IMR-90 (cell line): Measurements from ENCODE around the gene IL4R. TPM values are rescaled to one million over a fixed set of nuclear protein-coding genes. Genes with fewer than 3 reads are reported as not detected.

Experiments
- ATAC-seq: fragments of 200-7000 bp; cut with Tn5 transposase; 2 replicates; pipeline ENCODE4 v1.9.1; 2020; ENCODE audit warnings: low read depth, mild to moderate bottlenecking, moderate library complexity
- BruUV-seq: library from RNA; stranded (reverse); fragments of 400-500 nt; replicated peaks from 2 replicates; lab custom pipeline; 2021; lab: Mats Ljungman, UMichigan
- CTCF ChIA-PET: fragments of 300-600 bp; formaldehyde crosslinking; extraction: SDS; loops from one replicate; lab custom pipeline; 2021; ENCODE audit warnings: antibody characterized with exemption; lab: Yijun Ruan, JAX
- POLR2A ChIA-PET: fragments of 300-600 bp; sonication (Branson Sonifier 250); formaldehyde crosslinking; loops from one replicate; lab custom pipeline; 2022; ENCODE audit warnings: antibody characterized with exemption; ENCODE audit not compliant: unreplicated experiment; lab: Charles Lee
- DNase-seq: peaks from one replicate; pipeline ENCODE4 v3.0.0; 2013
- H2AFZ ChIP-seq: replicated peaks from 2 replicates; pipeline ENCODE3; 2013; ENCODE audit warnings: low read length, mild to moderate bottlenecking; ENCODE audit not compliant: poor library complexity
- H2AK5ac ChIP-seq: 2 replicates; pipeline ENCODE4 v1.6.1; 2013; ENCODE audit warnings: low read depth, low read length, inconsistent platforms
- H2AK9ac ChIP-seq: replicated peaks from 2 replicates; pipeline ENCODE3; 2013; ENCODE audit warnings: mild to moderate bottlenecking, low read depth, low read length, moderate library complexity; ENCODE audit not compliant: poor library complexity
- H2BK120ac ChIP-seq: 2 replicates; pipeline ENCODE4 v1.6.1; 2013; ENCODE audit warnings: low read depth, low read length, inconsistent platforms
- H2BK15ac ChIP-seq: 3 replicates; pipeline ENCODE4 v1.6.1; 2013; ENCODE audit warnings: low read depth, low read length, inconsistent platforms
- H2BK20ac ChIP-seq: 2 replicates; pipeline ENCODE4 v1.6.1; 2013; ENCODE audit warnings: low read depth, mild to moderate bottlenecking, inconsistent platforms, low read length, moderate library complexity
- H2BK5ac ChIP-seq: 2 replicates; pipeline ENCODE4 v1.6.1; 2013; ENCODE audit warnings: mild to moderate bottlenecking, low read depth, low read length, inconsistent platforms; ENCODE audit not compliant: poor library complexity, severe bottlenecking
- H3K14ac ChIP-seq: replicated peaks from 2 replicates; pipeline ENCODE4 v1.6.1; 2013; ENCODE audit warnings: low read depth, low read length, inconsistent platforms
- H3K18ac ChIP-seq: 2 replicates; pipeline ENCODE4 v1.6.1; 2013; ENCODE audit warnings: low read depth, low read length, control low read depth
- H3K23ac ChIP-seq: 2 replicates; pipeline ENCODE4 v1.6.1; 2013; ENCODE audit warnings: low read depth, low read length, inconsistent platforms
- H3K27ac ChIP-seq: 2 replicates; pipeline ENCODE4 v1.5.1; 2013; ENCODE audit warnings: mild to moderate bottlenecking, control low read depth, low read length; ENCODE audit not compliant: insufficient read depth
- H3K27me3 ChIP-seq: 2 replicates; pipeline ENCODE4 v1.6.1; 2013; ENCODE audit warnings: low read length; ENCODE audit not compliant: control insufficient read depth, insufficient read depth
- H3K36me3 ChIP-seq: 2 replicates; pipeline ENCODE4 v1.6.1; 2013; ENCODE audit warnings: low read length, mixed read lengths; ENCODE audit not compliant: control insufficient read depth, insufficient read depth
- H3K4ac ChIP-seq: 2 replicates; pipeline ENCODE4 v1.6.1; 2013; ENCODE audit warnings: low read depth, low read length, inconsistent platforms
- H3K4me1 ChIP-seq: 2 replicates; pipeline ENCODE4 v1.6.1; 2013; ENCODE audit warnings: low read length, mixed read lengths; ENCODE audit not compliant: control insufficient read depth, insufficient read depth
- H3K4me2 ChIP-seq: 2 replicates; pipeline ENCODE4 v1.6.1; 2013; ENCODE audit warnings: low read depth, mild to moderate bottlenecking, control low read depth, low read length, moderate library complexity
- H3K4me3 ChIP-seq: 2 replicates; pipeline ENCODE4 v1.5.1; 2013; ENCODE audit warnings: low read depth, mild to moderate bottlenecking, control low read depth, low read length, moderate library complexity; ENCODE audit not compliant: insufficient read depth
- H3K56ac ChIP-seq: 2 replicates; pipeline ENCODE4 v1.6.1; 2013; ENCODE audit warnings: low read length, inconsistent platforms; ENCODE audit not compliant: insufficient read depth; ENCODE audit errors: extremely low read depth
- H3K79me1 ChIP-seq, 2 experiments: 2 replicates each; pipeline ENCODE4 v1.6.1; 2013; ENCODE audit warnings: low read length in 2 of 2, inconsistent platforms in 1 of 2, low read depth in 1 of 2
- H3K9ac ChIP-seq: 2 replicates; pipeline ENCODE4 v1.6.1; 2013; ENCODE audit warnings: low read depth, low read length, control low read depth
- H3K9me1 ChIP-seq: 2 replicates; pipeline ENCODE4 v1.6.1; 2013; ENCODE audit warnings: low read length, inconsistent platforms; ENCODE audit not compliant: insufficient read depth
- H3K9me3 ChIP-seq: 2 replicates; pipeline ENCODE4 v1.6.1; 2013; ENCODE audit warnings: low read length; ENCODE audit not compliant: control insufficient read depth, insufficient read depth
- H4K20me1 ChIP-seq: 2 replicates; pipeline ENCODE4 v1.6.1; 2013; ENCODE audit warnings: low read length, inconsistent platforms; ENCODE audit not compliant: insufficient read depth
- H4K5ac ChIP-seq: 2 replicates; pipeline ENCODE4 v1.6.1; 2013; ENCODE audit warnings: mild to moderate bottlenecking, low read depth, low read length, control low read depth
- H4K8ac ChIP-seq, 2 experiments: 2 replicates each; pipeline ENCODE4 v1.6.1; 2013; ENCODE audit warnings: low read depth in 2 of 2, low read length in 2 of 2, control low read depth in 1 of 2, inconsistent platforms in 1 of 2
- H4K91ac ChIP-seq: 2 replicates; pipeline ENCODE4 v1.6.1; 2013; ENCODE audit warnings: low read depth, low read length, inconsistent platforms; ENCODE audit not compliant: insufficient read depth
- MAFK ChIP-seq: IDR thresholded peaks from 2 replicates; pipeline ENCODE4 v1.6.1; 2012; ENCODE audit warnings: low read depth, low read length, improper control_type of control experiment
- MAZ ChIP-seq: IDR thresholded peaks from 2 replicates; pipeline ENCODE4 v1.6.1; 2012; ENCODE audit warnings: low read depth, mild to moderate bottlenecking, low read length, improper control_type of control experiment, moderate library complexity, borderline replicate concordance
- NFE2L2 ChIP-seq: fragments of 150-350 bp; IDR thresholded peaks from 2 replicates; pipeline ENCODE4 v1.6.1; 2016; ENCODE audit warnings: low read depth, mild to moderate bottlenecking, low read length
- POLR2A ChIP-seq: IDR thresholded peaks from 2 replicates; pipeline ENCODE4 v1.6.1; 2012; ENCODE audit warnings: mild to moderate bottlenecking, low read depth, low read length
- RAD21 ChIP-seq: IDR thresholded peaks from 2 replicates; pipeline ENCODE4 v1.6.1; 2012; ENCODE audit warnings: low read length, improper control_type of control experiment
- RFX5 ChIP-seq: IDR thresholded peaks from 2 replicates; pipeline ENCODE4 v1.8.0; 2012; ENCODE audit warnings: low read depth, mild to moderate bottlenecking, low read length, moderate library complexity
- WGBS, 2 experiments: methylation state at CpG; one replicate each; pipeline versions ENCODE4 v1.1.5 to v1.1.7; 2013; ENCODE audit warnings: missing lambda C conversion rate in 2 of 2; ENCODE audit not compliant: insufficient read length in 1 of 2; ENCODE audit errors: extremely low coverage in 2 of 2; 5-methylcytosine and 5-hydroxymethylcytosine counted together
- dilution Hi-C: fragments of 300-500 bp; cut with HindIII; formaldehyde crosslinking; loops from one replicate; pipeline ENCODE4 v1.14.3; 2018; ENCODE audit warnings: low sequenced_read_pairs; ENCODE audit not compliant: unreplicated experiment
- in situ Hi-C: fragments of 300-500 bp; cut with MboI; formaldehyde crosslinking; loops from 3 replicates; pipeline ENCODE4 v1.14.3; 2019; ENCODE audit warnings: low sequenced_read_pairs, inconsistent platforms, mixed read lengths
- intact Hi-C: fragments of 100-400 bp; cut with micrococcal nuclease; formaldehyde crosslinking; loops from 2 replicates; pipeline ENCODE4 v1.10.0; 2022
- polyA plus RNA-seq, 3 experiments: library from polyadenylated mRNA; depleted of rRNA; stranded (reverse); fragments of >200 nt; gene quantifications; 2 replicates each; pipeline ENCODE4 v1.2.3, GENCODE V29; 2012; ENCODE audit warnings: low replicate concordance in 1 of 3
- total RNA-seq: library from RNA; depleted of rRNA; stranded (reverse); fragments of >200 nt; gene quantifications from 2 replicates; pipeline ENCODE4 v1.2.3, GENCODE V29; 2012
- TF ChIP-seq, protein P1 (sequence below): conservative IDR thresholded peaks from 2 replicates; pipeline ENCODE4 v1.5.1; 2012; ENCODE audit warnings: mild to moderate bottlenecking, low read depth, low read length, improper control_type of control experiment

Gene IL4R
- total and polyA plus RNA-seq, 2 of the 4 experiments (the other 2 are of a cell fraction) = 6.3 to 18.7 TPM

DNA sequence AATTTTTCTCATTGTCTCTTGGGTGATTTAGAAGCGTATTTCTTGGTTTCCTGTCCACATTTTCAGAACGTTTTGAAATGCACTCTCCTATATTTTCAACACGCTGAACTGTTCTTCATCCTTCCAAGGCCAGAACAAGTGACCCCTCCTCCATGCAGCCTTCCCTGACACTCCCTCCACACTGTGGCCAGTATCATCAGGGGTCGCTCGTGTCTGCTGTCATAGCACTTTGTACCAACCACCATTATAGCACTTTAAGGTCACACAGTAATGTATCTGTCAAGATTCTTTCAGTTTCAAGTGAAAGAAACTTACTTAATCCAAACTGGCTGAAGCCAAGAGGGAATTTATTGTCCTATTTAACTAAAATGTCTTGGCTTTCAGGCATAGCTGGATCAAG, 70.7 kb downstream of the IL4R start:
- CTCF ChIA-PET = no interaction called here

More for the DNA sequence above, 70.7 kb downstream of the IL4R start:
- WGBS, 2 experiments = 61% methylated on average over 3 of the region's 5 CpGs; no CpG with 5 or more reads in 1 of the 2 experiments
- Histone ChIP-seq H2BK20ac (no peak overlapping the region), H3K4me3 (no peak overlapping the region), H3K4me1 (no peaks in the 10 kb centered on the region), H3K23ac (no peak overlapping the region), H3K9ac (no peak overlapping the region), H2AFZ (no peak overlapping the region), H2AK9ac (no peak overlapping the region), H3K79me1 (no peaks in the 10 kb centered on the region), H2BK5ac (no peak overlapping the region), H3K4ac (no peak overlapping the region), H3K27me3 (no peaks in the 10 kb centered on the region), H3K27ac (no peak overlapping the region), H3K36me3 (no peaks in the 10 kb centered on the region), H3K14ac (no peak overlapping the region), H4K5ac (no peak overlapping the region), H2BK120ac (no peak overlapping the region), H3K9me1 (no peaks in the 10 kb centered on the region), H3K4me2 (no peak overlapping the region), H3K9me3 (peaks cover 17% of the 10 kb centered on the region), H3K18ac (no peak overlapping the region), H4K8ac (no peak overlapping the region), H4K91ac (no peak overlapping the region), H2BK15ac (no peak overlapping the region), H4K20me1 (no peaks in the 10 kb centered on the region), H2AK5ac (no peak overlapping the region), H3K56ac (no peak overlapping the region)
- intact Hi-C loops (no loop called here), in situ Hi-C loops (loop anchor here (25.0 kb wide), 1 partner anchor 1547 kb away; no protein-coding TSS in a partner anchor), dilution Hi-C loops (no loop called here)
- ATAC-seq = no peak
- no TSS peak for BruUV-seq
- TF ChIP-seq, protein P1, sequence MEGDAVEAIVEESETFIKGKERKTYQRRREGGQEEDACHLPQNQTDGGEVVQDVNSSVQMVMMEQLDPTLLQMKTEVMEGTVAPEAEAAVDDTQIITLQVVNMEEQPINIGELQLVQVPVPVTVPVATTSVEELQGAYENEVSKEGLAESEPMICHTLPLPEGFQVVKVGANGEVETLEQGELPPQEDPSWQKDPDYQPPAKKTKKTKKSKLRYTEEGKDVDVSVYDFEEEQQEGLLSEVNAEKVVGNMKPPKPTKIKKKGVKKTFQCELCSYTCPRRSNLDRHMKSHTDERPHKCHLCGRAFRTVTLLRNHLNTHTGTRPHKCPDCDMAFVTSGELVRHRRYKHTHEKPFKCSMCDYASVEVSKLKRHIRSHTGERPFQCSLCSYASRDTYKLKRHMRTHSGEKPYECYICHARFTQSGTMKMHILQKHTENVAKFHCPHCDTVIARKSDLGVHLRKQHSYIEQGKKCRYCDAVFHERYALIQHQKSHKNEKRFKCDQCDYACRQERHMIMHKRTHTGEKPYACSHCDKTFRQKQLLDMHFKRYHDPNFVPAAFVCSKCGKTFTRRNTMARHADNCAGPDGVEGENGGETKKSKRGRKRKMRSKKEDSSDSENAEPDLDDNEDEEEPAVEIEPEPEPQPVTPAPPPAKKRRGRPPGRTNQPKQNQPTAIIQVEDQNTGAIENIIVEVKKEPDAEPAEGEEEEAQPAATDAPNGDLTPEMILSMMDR = no peak
- TF ChIP-seq POLR2A = no peak
- TF ChIP-seq MAZ = no peak
- TF ChIP-seq RFX5 = no peak
- TF ChIP-seq NFE2L2 = no peak
- TF ChIP-seq RAD21 = no peak
- TF ChIP-seq MAFK = no peak
- POLR2A ChIA-PET = no interaction called here
- no peak for DNase-seq
